Stimulated activated CD4-positive, alpha-beta T cell treated with anti-CD3 and anti-CD28 coated beads, Interleukin-4, amount 100 ng/mL, for 24 hours (primary cell): Measurements from ENCODE around the gene ZNF689.
"Not testable (repeated sequence)": the region's sequence is repeated elsewhere in the genome, so short reads cannot be mapped to it uniquely, and the experiment has no call there.

Source experiments
- DNase-seq: peaks from one replicate; pipeline ENCODE4 v3.0.0-alpha.2; 2020

Gene ZNF689

GRCh38 chr16:30590869-30591268 lies 19.3 kb downstream of the ZNF689 start:
- DNase-seq, result not testable (repeated sequence)

GRCh38 chr16:30589582-30589981 lies 20.6 kb downstream of the ZNF689 start:
- DNase-seq, result not testable (repeated sequence)

DNA sequence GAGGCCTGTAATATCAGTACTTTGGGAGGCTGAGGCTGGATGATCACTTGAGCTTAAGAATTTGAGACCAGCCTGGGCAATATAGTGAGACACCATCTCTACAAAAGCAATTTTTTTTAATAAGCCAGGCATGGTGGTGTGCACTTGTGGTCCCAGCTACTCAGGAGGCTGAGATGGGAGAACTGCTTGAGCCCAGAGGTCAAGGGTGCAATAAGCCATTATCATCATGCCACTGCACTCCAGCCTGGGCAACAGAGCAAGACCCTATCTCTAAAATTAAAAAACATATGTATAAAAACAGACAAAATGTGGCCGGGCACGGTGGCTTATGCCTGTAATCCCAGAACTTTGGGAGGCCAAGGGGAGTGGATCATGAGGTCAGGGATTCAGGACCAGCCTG lies 21.5 kb downstream of the ZNF689 start:
- DNase-seq, result no peak

- DNase-seq, result peak; percentile 95
These were observed 24.6 kb downstream of the ZNF689 start, which contains the start of gene ZNF785 for GRCh38 chr16:30585400-30586191. Gene ZNF785, minus strand, starts transcription at chr16:30585697. Its CDS starts 86 bp downstream, at chr16:30585611.

- no peak for DNase-seq
These were observed 25.2 kb downstream of the ZNF689 start for GRCh38 chr16:30585022-30585399.

DNA sequence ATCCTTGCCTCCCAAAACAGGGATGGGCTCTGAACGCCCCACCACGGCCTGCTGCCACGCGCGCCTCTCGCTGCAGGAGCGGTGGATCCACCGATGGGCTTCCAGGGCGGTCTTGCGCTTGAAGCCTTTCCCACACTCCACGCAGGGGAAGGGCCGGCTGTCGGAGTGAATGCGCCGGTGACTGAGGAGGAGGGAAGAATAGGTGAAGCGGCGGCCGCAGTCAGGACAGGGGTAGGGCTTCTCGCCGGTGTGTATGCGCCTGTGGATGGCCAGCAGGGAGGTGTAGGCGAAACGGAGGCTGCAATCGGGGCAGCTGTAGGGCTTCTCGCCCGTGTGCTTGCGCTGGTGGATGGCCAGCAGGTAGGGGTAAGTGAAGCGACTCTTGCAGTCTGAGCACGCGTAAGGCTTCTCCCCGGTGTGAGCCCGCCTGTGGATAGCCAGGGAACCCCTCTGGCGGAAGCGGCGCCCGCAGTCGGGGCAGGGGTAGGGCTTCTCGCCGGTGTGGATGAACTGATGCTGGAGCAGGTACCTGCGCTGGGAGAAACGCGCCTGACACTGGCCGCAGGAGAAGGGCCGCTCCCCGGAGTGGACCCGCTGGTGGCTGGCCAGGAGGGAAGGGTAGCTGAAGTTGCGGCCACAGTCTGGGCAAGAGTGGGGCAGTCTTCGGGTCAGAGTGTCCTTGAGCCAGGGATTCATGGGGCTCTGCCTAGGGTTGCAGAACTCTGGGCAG lies 27.4 kb downstream of the ZNF689 start:
- no peak for DNase-seq

DNA sequence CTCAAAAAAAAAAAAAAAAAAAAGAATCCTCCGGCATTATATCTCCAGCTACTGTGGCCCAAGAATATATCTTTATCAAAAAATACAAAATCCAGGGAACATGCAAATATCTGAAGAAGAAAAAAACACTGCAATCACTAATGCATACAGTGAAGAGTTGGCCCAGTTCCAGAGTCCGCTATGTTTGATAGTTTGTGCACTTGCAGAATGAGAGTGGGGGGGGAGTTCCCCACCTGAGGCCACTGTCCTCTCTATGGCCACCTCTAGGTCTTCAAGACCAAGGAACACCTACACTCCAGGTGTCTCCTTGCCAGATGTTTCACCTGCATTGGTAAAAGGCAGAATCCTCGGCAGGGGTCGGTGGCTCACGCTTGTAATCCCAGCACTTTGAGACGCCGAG lies 28.7 kb downstream of the ZNF689 start:
- no peak for DNase-seq

- DNase-seq, result no peak
These were observed 35.5 kb downstream of the ZNF689 start for GRCh38 chr16:30574678-30575077.

GRCh38 chr16:30571445-30572322 lies 38.5 kb downstream of the ZNF689 start, which contains the start of gene ZNF688:
Gene ZNF688, minus strand, starts transcription at chr16:30571714. Its CDS starts 85 bp downstream, at chr16:30571629.
- peak; percentile 95 for DNase-seq

DNA sequence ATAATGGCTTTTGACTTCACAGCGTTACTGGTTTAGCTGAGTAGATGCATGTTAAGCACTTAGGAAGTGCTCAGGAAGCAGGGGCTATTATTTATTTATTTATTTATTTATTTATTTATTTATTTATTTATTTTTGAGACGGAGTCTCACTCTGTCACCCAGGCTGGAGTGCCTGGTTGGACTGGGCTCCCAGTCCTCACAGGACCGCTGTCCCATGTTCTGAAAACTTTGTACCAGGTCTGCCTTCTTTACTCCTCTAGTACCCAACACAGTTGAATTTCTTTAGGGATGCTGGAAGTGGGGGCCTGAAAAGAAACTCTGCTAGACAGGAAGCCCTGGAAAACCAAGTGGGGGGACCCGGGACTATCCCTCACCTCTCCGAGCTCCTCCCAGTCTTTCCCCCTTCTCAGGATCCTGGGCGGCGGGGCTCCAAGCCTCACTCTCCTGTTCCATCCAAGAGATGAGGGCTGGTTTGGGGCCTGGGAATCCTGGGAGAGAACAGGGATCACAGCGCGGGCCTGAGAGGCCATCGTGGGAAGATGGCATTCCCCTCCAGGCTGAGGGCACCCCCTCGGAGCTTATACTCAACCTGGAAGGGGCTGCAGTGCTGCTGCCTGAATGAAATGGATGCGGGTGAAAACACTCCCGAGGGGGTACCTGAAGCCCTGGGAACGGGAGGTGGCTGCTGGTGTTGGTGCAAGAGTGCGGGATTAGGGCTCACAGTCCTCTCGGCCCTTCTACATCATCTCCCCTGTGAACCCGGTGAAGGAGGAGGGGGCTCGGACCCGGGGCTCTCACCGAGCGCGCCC lies 39.3 kb downstream of the ZNF689 start:
- DNase-seq, result peak; percentile 15

DNA sequence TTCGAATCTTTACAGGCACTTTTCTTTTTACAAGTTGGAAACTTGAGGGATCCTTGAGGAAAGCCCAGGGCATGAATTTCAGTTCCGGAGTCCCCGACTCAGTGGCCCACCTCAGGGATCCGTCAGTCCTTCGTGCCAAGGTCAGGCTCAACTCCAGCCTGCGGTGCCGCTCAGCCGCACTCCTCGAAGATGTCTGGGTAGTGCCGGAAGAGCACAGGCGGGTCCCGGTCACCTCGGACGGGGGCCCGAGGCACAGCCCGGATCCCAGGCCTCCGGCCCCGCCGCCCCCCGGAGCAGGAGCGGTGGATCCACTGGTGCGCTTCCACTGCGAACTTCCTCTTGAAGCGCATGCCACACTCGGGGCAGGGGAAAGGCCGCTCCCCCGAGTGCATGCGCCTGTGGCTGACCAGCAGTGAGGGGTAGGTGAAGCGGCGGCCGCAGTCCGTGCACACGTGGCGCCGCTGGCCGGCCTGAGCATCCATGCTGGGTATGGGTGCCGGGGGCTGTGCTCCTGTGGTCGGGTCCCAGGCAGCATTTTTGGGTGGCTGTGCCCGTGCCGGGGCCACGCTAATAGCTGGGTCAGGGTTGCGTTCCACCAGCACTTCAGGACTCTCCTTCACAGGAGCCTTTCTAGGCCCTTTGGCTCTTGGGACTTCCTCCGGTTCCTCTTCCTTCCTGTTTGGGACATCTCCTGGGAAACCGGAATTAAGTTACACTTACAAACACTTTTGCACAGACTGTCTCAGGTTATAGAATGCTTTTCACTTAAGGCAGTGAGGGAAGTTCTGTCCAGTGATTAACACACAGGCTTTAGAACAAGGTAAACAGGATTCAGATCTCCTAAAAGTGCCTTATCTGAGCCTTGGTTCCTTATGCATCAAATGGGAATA lies 40.2 kb downstream of the ZNF689 start:
- DNase-seq, result no peak

DNA sequence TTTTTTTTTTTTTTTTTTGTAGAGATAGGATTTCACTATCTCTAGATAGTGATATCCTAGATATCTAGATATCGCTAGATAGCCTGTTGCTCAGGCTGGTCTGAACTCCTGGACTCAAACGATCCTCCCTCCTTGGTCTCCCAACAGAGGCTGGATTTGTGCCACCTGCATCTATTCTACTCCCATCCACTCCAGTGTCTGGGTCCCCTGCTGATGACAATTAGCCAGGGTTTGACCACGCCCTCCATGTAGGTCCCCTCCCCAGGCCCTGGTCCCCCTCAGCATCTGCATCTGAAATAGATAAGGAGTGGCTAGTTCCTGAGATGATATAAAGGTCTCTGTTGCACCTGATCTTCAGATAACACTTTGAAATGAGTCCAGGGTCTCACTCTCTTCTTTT lies 40.9 kb downstream of the ZNF689 start:
- no peak for DNase-seq

GRCh38 chr16:30567991-30568638 lies 42.1 kb downstream of the ZNF689 start:
- peak; percentile 61 for DNase-seq

GRCh38 chr16:30567160-30567990 lies 42.8 kb downstream of the ZNF689 start:
- peak; percentile 82 for DNase-seq

- no peak for DNase-seq
These were observed 43.7 kb downstream of the ZNF689 start for GRCh38 chr16:30566531-30566930.

- DNase-seq, result no peak
These were observed 44.2 kb downstream of the ZNF689 start for GRCh38 chr16:30565984-30566383.

DNA sequence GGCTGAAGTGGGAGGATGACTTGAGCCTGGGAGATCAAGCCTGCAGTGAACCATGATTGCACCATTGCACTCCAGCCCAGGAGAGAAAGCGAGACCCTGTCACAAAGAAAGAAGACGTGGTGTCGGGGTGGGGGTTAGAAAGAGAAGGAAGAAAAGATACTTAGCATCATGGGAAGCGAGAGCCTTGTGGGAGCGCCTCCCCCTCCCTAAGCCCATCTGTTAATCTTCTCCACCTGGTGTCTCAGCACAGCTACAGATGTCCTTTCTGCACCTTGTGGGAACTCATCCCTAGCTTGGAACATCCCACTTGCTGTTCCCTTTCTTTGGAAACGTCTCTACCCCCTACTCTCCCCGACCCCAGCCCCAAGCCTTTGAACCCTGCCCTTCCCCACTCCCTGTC lies 44.7 kb downstream of the ZNF689 start:
- no peak for DNase-seq

DNA sequence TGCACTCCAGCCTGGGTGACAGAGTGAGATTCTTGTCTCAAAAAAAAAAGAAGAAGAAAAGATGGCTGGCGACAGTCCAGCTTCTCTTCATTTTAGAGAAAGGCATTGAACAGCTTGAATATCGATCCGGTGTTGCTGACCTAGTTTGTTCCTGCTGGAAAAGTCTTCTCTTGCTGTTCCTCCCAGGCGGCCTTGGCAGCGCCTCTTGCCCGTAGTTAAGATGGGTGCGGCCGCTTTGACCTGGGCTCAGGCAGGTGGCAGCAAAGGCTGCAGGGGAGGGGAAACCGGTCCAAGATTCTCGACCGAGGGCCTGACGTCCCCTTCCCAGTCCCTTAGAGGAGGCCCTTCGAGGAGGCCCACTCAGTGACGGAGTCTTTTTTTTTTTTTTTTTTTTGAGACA lies 48.2 kb downstream of the ZNF689 start:
- no peak for DNase-seq

DNA sequence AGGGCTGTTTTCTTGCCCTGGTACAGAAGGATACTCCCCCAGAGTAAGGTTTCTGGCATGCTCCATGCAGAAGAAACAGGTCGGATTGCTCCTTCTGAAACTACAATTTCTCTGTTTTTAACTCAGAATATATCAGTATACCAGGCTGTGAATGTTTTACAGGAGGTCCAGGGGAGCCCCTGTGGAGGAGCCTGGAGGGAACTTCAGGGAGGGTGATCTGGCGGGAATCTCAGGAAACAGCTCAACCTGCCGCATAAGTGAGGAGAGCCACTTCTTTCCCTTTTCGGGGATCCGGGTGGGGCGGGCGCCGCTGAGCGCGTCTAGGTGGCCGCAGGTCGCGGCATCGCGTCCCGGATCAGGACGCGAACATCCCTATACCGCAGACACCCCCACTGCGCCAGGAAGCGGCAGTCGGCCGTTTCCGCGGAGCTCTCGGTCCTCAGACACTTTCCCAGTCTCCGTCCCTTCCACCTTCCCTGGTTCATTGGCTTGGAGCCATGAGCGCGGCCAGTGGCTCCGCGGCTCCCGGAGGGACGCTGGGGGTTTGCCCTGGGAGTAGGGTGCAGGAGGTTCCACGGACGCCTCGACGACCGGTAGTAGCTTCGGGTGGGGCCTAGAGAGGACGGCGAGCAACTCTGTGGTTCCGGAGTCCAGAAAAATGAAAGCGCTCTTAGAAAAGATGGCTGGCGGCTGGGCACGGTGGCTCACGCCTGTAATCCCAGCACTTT lies 48.9 kb downstream of the ZNF689 start:
- DNase-seq, result peak; percentile 15
